ENCODE results near the gene HSPG2.

GRCh38 chr1:21830792-21831453 is 106.2 kb downstream of the HSPG2 start:
- TF ChIP-seq EGR1 (IDR thresholded peaks at IDR 0.05) = no peak
- TF ChIP-seq, protein P1, sequence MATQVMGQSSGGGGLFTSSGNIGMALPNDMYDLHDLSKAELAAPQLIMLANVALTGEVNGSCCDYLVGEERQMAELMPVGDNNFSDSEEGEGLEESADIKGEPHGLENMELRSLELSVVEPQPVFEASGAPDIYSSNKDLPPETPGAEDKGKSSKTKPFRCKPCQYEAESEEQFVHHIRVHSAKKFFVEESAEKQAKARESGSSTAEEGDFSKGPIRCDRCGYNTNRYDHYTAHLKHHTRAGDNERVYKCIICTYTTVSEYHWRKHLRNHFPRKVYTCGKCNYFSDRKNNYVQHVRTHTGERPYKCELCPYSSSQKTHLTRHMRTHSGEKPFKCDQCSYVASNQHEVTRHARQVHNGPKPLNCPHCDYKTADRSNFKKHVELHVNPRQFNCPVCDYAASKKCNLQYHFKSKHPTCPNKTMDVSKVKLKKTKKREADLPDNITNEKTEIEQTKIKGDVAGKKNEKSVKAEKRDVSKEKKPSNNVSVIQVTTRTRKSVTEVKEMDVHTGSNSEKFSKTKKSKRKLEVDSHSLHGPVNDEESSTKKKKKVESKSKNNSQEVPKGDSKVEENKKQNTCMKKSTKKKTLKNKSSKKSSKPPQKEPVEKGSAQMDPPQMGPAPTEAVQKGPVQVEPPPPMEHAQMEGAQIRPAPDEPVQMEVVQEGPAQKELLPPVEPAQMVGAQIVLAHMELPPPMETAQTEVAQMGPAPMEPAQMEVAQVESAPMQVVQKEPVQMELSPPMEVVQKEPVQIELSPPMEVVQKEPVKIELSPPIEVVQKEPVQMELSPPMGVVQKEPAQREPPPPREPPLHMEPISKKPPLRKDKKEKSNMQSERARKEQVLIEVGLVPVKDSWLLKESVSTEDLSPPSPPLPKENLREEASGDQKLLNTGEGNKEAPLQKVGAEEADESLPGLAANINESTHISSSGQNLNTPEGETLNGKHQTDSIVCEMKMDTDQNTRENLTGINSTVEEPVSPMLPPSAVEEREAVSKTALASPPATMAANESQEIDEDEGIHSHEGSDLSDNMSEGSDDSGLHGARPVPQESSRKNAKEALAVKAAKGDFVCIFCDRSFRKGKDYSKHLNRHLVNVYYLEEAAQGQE (IDR thresholded peaks at IDR 0.05; ENCODE audit: low read depth) = no peak
- TF ChIP-seq USF1 (IDR thresholded peaks at IDR 0.05) = no peak
- TF ChIP-seq YY1 (IDR thresholded peaks at IDR 0.05; ENCODE audit: low read depth) = no peak
